Peyer's patch (tissue), 4 donors: ENCODE results near the gene DEGS1.

Experiments used
- POLR2A ChIP-seq, 2 donors: fragments of 450-650 bp; IDR thresholded peaks; one replicate each; pipeline ENCODE4 v1.5.1; 2017; ENCODE audit warnings: antibody characterized with exemption in 2 of 2, mild to moderate bottlenecking in 2 of 2, moderate library complexity in 2 of 2
- TF ChIP-seq, protein P1 (sequence below), 6 experiments: fragments of 450-650 bp in 4 of 6; fragments of 200-600 bp in 2 of 6; sonication (generic) in 1 of 6; IDR thresholded peaks; one replicate each; pipeline ENCODE4 v1.5.1; 2017 to 2019; ENCODE audit warnings: antibody characterized with exemption in 6 of 6, mild to moderate bottlenecking in 3 of 6, moderate library complexity in 1 of 6

DNA sequence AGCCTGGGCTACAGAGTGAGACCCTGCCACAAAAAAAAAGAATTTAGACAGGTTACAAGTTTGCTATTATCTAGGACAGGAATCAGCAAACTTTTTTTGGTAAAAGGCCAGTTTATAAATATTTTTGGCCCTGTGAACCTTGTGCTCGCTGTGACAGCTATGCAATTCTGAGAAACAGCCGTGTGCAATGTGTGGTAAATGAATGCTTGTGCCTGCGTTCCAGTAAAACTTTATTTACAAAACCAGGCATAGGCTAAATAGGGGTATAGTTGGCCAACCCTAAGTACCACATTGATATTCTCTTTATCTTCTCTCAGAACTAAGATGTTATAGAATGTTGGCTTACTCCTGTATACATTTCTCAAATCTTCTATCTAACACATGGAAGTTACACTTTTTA is 44.8 kb upstream of the DEGS1 start:
- TF ChIP-seq, protein P1, sequence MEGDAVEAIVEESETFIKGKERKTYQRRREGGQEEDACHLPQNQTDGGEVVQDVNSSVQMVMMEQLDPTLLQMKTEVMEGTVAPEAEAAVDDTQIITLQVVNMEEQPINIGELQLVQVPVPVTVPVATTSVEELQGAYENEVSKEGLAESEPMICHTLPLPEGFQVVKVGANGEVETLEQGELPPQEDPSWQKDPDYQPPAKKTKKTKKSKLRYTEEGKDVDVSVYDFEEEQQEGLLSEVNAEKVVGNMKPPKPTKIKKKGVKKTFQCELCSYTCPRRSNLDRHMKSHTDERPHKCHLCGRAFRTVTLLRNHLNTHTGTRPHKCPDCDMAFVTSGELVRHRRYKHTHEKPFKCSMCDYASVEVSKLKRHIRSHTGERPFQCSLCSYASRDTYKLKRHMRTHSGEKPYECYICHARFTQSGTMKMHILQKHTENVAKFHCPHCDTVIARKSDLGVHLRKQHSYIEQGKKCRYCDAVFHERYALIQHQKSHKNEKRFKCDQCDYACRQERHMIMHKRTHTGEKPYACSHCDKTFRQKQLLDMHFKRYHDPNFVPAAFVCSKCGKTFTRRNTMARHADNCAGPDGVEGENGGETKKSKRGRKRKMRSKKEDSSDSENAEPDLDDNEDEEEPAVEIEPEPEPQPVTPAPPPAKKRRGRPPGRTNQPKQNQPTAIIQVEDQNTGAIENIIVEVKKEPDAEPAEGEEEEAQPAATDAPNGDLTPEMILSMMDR (IDR thresholded peaks at IDR 0.05) = no peak
- no peak for TF ChIP-seq POLR2A (IDR thresholded peaks at IDR 0.05)
